Ramos (cell line): ENCODE results near the gene HSPG2.

Source experiments
- in situ Hi-C: fragments of 300-500 bp; cut with MboI; formaldehyde crosslinking; loops from one replicate; pipeline ENCODE4 v1.14.3; 2022; ENCODE audit warnings: low sequenced_read_pairs; ENCODE audit not compliant: unreplicated experiment

The HSPG2 gene

DNA sequence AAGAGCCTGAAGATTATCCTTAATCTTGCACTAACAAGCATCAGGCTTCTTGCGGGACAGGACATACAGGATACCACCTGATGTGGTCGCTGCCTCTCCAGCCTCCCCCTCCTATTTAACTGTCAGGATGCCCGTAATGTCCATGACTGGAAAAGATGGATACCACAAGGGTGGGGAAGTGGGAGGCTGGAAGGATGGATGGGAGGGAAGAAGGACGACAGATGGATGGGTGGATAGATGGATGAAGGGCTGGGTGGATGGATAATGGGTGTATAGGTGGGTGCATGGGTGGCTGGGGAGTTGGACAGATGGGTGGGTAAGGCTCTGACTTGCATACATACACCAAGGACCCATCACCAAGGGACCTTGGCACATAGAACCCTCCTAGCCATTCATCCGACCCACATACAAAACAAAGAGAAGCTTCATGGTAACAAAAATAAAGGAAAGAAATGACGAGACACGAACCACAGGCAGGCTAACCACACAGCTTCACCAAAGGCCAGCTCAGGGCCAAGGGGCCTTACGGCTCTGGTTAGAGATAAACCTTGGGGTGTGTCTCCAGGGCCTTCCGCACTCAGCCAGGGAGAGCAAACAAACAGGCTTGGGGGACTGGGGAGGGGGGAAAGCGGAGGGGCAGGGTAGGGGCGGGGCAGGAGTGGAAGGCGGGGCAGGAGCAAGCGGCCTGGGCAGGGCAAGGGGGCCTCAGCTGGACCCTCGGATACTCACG, 50.5 kb downstream of the HSPG2 start:
- in situ Hi-C loops: no loop called here

DNA sequence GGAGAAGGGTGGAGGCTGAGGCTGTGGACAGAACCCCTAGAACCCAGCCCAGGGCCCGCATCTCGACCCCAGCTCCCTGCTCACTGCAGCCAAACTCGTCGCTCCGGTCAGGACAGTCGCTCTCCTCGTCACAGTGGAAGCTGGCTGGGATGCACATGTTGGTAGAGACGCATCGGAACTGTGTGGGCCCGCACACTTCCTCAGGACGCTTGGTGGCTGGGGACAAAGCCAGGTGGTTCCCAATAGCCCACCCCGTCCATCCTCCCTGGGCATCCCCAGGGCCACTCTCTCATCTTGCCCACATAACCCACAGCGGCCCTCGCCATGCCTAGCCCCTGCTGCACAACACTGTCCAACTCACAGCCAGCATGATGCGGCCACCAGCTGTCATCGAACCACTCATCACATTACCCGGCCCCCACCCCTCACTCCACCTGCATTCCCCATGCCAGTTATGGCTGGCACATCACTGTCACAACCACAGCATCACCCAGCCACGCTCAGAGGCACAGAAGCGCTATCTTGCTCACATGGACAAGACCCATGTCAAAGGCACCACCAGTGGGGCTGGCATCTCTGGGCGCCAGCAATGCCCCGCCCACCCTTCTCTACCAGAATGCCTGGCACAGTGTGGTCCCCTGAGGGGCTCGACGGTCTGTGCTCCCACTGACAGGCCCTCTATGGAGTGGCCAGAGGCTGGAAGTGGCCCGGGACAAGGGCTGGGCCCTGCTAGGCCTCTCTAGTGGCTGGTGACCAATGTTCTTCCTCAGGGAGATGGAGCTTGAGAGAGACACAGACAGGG, 51.7 kb downstream of the HSPG2 start:
- in situ Hi-C loops: no loop called here

DNA sequence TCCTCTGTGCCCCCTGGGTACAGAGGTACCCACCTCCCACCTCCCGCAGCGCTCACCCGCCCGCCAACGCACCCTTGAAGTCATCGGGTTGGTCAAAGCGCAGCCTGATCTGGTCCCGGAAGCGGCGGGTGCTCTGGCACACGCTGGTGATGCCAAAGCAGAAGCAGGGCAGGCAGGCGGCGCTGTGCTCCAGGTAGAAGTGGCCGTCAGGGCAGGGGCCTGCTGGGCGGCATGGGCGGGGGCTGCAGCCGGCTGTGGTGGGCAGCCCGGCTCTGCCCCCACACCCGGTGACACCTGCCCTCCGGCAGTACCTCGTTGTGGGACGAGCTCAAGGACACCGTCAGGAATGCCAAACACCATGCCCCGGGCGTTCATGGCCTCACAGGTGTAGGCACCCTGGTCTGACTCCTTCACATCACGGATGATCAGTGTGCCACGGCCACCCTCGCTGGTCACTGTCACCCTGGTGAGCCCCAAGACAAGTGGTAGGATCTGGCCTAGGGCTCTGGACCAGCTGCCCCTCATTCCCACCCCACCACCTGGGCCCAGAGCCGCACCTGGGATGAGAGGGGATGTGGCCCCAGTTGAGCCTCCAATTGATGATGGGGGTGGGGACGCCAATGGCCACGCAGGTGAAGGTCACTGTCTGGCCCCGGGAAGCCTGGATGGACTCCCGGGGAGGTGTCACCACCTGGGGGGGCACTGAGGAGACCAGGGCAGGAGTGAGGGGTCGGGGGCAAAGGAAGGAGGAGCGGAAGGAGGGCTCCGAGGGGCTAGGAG, 52.5 kb downstream of the HSPG2 start:
- in situ Hi-C loops: no loop called here

DNA sequence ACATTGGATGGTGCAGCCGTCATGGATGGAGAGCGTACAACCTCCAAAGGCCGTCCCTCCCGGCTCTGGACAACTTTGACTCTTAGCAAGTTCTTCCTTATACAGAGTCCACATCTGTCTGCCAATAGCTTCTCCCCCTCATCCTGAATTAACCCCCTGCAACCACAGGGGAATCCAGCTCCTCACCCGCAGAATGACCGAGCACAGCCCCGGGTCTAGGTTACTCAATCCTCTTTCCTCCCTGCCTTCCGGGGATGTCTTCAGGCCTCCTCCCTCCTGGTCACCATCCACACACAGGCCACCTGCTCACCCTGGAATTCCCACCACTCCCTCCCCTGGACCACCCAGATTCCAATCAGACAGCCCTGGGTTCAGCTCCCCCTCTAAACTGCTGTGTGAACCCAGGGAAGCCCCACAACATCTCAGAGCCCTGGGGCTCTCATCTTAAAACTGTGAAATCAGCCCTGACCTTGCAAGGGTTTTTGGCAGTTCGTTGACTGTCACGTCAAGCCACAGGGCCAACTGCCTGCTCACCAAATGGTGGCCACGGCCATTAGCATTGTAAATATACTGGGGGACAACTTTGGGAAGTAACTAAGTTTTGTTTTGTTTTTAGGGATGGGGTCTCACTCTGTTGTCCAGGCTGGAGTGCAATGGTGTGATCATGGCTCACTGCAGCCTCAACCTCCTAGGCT, 54.2 kb downstream of the HSPG2 start:
- in situ Hi-C loops: no loop called here

DNA sequence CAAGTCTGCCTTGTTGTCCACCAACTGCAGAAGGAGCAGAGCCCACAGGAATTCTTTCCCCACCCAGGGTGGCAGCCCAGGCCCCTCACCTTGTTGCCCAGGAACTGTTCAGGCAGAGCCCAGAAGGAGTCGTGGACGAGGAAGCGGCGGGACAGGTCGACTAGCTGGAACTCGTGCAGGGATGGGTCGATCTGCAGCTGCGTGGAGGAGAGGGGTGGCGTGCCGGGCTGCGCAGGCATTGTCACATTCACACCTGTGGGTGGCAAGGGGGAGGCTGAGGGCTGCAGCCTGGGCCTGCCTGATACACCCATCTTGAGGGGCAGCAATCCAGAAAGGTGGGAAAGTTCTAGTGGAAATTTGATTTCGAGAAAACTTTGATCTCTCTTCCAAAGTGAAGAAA, 55.9 kb downstream of the HSPG2 start:
- in situ Hi-C loops: no loop called here

DNA sequence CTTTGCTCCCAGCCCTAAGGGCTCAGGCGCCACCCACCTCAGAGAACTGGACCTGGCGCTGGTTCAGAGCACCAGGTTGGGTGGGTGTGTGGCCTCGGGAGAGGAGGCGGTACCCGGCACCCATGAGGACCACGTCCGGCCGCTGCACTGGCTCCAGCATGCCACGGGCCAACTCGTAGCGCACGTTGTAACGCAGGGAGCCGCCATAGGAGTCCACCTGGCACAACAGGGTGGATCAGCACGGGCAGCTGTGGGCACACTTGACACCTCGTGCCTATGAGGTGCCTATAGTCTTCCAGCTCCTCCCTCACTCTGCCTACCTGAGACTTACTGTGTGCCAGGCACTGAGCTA, 56.5 kb downstream of the HSPG2 start:
- in situ Hi-C loops: no loop called here

DNA sequence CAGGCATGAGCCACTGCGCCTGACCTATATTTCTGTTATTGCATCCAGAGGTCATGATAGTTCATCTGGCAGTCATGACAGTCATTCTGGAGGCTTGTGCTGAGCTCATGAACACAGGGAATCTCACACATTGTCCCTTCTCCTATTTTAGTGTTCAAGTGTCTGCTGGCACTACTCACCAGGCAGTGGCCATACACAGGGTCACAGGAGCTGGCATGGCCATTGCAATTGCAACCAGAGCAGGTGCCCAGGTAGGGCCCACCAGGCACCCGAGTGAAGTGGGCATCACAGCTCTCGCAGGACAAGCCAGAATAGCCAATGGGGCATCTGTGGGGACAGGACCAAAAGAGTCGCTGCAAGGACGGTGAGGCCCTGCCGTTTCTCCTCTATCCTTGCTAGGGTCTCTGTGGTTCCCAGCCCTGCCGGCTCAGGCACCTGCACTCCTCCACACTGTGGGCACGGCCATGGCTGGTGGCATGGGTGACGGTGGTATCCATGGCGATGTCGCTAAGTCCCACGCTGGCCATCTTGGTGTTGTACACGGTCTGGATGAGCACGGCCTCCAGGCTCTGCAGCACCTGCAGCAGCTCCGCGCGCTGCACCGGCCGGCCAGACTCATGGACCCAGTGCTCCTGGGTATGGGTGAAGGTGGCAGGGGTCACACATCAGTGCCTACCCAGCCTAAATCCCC, 57.0 kb downstream of the HSPG2 start:
- in situ Hi-C loops: no loop called here

DNA sequence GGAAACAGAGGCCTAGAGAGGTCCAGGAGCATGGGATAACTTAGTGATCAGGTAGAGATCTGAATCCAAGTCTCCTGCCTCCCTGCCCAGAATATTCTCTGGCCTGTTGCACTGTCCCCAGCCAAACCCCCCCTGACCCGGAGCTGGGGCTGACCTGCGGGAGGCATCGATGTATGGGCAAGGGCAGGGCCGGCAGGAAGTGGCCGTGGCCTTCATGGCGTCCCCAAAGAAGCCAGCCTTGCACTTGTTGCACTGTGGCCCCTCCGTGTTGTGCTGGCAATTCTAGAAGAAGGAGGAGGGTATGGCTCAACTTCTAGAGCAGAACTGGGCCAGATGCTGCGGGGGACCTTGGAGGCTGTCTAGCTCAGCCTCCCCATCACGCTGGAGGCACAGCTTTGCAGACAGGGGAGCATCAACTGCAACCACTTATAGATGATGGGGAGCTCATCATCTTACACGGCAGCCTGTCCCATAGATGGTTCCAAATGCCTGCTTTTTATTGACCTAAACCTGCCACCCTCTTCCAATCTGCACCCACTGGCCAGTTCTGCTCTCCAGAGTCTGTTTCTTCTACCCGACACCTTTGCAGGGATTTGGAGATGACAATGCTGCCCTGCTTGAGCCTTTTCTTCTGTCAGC, 58.2 kb downstream of the HSPG2 start:
- in situ Hi-C loops: no loop called here

DNA sequence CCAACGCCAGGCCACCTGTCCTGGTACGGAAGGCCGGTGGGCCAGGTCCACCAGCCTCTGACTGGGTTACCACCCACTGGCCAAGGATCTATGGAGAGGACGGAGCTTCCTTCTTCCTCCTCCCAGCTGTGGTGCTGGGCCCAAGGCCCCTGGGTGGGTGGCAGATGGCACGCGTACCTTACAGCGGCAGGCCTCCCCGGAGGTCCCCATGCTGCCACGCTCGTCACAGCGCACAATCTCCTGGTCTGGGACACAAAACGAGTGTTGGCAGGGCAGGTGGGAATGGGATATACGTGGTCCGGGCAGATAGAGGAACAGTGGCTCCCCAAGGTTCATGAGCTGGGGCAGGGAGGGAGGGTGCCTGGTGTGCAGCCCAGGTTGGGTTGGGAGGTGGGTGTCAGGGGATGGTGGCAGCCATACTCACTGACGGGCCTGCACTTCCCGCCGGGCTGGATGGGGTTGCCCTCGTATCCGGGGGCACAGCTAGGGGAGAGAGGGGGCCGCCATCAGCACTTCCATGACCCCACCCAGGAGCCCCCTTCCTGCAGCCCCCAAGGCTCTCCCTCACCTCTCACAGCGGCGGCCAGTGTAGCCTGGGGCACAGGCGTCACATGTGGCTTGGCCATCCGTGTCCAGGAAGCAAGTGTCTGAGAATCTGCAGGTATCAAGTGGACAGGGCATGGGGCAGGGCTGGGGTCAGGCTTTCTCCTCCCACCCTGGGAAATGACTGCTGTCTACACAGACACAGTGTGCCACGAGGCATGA, 58.9 kb downstream of the HSPG2 start:
- in situ Hi-C loops: no loop called here

DNA sequence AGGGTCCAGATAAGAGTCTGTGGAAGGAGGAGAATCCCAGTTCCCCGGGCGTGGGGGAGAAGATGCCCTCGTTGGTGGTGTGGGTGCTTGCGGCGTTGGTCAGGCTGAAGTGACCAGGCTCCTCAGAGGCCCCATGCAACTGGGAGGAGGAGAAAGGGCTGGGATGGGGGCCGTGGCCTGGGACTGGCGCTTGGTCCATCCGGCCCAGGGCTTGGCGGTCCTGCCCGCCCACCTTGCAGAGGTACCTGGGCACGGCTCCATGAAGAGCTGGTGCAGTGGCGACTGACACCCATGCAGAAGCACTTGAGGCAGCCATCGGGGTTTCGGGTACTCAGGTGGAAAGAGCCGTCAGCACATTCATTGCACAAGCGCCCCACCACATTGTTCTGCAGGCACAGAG, 60.8 kb downstream of the HSPG2 start:
- in situ Hi-C loops: no loop called here

DNA sequence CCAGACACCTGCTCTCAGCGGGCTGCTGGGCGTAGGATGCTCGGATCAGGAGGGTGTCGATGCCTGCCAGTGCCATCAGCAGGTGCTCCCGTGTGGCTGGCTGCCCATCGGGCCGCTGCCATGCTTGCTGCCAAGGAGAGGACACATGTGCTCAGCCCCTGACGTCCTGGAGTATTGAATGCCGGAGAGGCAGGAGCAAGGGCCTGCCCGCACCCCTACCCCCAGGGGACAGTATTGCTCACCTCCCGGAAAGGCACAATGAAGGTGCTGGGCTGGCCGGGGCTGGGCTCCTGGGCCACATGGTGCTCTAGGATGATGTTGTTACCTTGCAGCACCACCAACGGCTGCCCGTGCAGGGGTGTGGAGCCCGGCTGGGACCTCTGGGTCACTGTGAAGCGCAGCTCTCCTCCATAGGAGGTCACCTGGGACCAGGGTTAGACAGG, 61.5 kb downstream of the HSPG2 start:
- in situ Hi-C loops: no loop called here

DNA sequence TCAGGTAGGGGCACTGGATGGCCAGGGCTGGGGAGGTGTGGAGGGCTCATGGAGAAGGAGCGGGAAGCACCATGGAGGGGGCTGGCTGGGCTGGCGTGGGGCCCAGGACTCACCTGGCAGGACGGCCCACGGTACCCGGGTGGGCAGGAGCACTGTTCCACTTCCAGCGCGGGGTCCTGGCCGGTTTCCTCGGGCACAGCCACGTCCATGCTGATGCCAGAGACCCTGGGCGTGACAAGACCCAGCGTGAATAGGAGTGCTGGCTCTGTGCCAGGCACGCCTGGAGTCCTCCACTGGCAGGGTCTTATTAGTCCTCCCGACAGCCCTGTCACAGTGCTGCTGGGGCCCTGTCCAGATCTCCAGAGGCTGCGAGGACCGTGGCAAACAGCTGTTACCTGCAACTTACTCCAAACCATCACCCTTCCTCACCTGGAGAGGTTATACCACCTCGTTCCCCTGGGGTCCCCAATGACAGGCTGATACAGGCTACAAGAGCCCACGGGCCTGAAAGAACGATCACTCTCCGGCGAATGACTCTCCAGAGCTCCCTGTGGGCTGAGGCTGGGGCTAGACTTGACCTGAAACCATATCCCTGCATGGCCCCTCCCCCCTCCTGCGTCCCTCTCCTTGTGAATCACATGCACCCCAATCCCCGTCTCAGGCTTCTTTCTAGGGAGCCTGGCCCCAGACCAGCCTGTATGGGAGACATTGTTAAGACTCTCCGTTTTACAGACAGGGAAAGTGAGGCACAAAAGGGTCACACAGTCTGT, 62.1 kb downstream of the HSPG2 start:
- in situ Hi-C loops: no loop called here

DNA sequence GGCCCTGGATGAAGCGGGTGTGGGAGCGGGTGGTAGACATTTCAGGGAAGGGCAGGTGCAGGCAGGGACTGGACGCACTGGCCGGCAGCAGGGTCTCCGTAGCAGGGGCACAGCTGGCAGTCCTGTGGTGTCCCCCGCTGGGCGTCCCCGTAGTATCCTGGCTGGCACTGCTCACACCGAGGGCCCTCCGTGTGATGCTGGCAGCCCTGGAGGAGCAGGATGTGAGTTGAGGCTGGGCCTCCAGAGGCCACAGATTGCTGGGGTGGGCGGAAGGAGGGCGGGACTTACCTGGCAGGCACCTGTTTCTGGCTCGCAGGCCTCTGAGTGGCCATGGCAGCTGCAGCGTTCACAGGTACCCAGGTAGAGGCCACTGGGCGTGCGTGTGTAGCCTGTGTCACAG, 62.8 kb downstream of the HSPG2 start:
- in situ Hi-C loops: no loop called here

DNA sequence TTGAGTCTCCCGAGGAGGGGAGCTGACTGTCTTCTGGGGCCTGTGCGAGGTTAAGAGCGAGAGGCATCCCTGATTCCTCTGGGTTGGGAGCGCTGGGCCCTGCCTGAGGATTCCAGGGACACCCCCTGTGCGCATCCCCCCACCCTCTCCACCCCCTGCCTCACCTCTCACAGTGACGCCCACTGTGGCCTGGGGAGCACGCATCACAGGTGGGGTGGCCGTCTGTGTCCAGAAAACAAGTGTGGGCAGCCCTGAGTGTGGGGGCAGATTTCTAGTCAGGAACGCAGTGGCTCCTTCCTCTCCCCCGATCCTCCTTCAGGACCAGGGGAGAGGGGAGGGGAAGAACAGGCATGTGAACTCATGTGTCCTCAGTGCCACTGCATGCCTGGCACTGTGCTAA, 63.3 kb downstream of the HSPG2 start:
- in situ Hi-C loops: no loop called here

DNA sequence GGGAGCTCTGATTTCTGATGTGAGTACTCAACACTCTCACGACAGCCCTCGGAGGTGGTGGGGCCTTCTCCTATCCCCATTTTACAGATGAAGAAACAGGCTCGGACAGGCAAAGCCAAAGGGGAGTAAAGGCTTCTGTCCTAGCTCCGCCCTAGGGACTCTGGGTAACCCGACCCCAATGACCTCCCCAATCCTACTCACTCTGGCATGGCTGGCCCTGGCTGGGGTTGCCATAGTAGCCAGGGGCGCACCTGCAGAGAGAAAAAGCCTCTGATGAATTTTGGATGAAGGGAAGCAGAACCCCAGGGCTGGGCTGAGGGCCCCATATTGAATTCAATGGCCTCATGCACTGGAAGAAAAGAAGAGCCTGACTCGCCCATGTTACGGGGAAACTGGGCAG, 63.9 kb downstream of the HSPG2 start:
- in situ Hi-C loops: no loop called here

DNA sequence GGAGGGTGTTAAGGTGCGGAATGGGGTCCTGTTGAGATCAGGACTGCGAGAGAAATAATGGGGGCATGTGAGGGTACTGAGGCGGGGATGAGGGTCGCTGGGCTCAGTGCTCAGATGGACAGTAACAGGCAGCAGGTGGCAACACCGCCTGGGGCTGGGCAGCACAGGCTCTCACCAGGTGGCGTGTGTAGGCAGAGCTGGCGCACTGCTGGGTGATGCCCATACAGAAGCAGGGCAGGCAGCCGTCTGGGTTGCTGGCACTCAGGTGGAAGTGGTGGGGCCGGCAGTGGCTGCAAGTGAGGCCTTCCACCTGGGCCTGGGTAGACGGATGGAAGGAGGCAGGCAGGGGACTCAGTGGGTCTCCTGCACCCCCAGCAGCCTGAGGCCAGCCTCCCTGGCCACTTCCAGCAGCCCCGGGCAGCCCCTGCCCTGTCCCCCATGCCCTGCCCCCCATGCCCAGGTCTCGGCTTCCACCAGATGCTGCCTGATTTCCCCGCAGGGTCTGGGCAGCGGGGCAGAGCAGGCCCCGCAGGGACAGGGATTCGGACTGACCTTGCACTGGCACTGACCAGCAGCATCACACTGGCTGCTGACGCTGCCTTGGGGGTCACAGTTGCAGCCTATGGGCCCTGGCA, 64.5 kb downstream of the HSPG2 start:
- in situ Hi-C loops: no loop called here

DNA sequence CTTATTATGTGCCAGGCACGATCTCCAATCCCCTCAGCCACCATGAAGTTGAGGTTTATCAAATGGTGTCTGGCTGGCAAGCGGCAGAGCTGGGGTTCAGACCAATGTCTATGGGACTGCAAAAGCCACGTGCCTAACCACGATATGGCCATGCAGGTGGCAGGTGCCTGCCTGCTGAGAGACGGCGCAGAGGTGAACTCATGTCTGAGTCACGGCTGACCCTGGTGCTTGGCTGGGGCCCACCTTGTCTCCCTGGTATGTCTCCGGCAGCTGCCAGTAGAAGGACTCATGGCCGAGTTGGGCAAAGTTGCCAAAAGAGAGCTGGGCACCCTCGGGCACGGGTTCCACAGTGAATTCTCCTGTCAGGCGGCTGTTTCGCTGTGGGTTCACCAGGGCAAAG, 65.2 kb downstream of the HSPG2 start:
- in situ Hi-C loops: no loop called here

DNA sequence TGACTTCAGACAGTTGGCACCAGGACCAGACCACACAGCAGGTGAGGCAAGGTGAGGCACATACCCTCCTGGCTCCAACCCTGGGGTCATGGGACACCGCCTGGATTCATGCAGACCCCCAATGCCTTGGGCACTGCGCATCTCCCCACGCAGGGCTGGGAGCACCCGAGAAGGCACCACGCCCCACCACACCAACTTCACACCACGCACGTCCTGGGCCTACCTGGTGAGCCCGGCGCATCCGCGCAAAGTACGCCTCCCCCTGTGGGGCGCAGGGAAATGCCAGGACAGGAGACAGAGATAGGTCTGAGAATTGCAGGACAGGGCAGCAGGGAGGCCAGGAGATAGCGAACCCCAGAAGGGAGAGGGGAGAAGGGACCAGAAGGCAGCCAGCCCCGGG, 66.5 kb downstream of the HSPG2 start:
- in situ Hi-C loops: no loop called here
